GM21717 (cell line): ENCODE data around the gene ADAMTSL1.

Experiments
- ATAC-seq: cut with Tn5 transposase; IDR thresholded peaks from one replicate; pipeline ENCODE4 v1.9.1; 2021; ENCODE audit warnings: mild to moderate bottlenecking, moderate library complexity; ENCODE audit not compliant: unreplicated experiment

ADAMTSL1 gene

DNA sequence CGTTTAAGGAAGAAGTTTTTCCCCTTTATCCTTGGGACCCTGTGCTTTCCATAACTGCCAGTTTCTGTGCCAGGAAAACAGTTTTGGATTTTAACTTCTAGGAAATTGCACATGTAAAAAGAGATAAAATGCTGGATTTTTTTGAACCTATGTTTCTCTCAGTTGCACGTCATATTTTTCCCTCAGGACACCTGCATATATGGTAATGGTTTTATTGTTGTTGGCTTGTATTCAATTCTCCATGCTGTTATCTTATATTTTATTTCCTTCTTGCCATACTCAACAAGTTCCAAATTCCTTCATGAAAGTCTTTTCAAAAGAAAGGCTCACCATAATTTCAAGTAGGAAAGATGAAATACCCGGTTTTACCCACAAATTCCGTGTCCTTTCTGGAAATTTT, 7.9 kb upstream of the ADAMTSL1 start:
- no peak for ATAC-seq

GRCh38 chr9:18467696-18468095, 6.3 kb upstream of the ADAMTSL1 start:
- ATAC-seq, result no peak

DNA sequence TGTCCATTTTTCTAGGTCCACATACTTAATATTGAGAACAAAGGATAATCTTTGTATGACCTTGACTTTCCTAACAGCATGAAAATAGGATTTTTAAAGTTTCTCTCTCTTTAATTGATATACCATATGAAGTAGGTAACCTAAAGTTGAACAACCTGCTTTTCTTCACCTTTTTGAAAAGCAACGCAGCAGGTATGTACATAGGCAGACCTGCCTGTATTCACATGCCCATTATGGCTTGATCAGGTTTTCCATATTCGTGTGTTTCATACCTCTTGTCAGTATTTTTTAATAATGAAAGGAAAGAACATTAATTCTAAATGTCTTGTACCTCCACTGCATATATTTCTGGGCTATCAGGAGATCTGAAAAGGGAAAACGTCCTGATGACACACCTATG, 1.5 kb upstream of the ADAMTSL1 start:
- no peak for ATAC-seq

GRCh38 chr9:18472841-18473251, 1.1 kb upstream of the ADAMTSL1 start:
- ATAC-seq, result no peak

- ATAC-seq, result no peak
Observed at GRCh38 chr9:18474783-18475182, 830 bp downstream of the ADAMTSL1 start.

GRCh38 chr9:18477121-18477660, 3.2 kb downstream of the ADAMTSL1 start:
- ATAC-seq, result no peak

GRCh38 chr9:18477719-18478118, 3.8 kb downstream of the ADAMTSL1 start:
- no peak for ATAC-seq

- no peak for ATAC-seq
Observed at GRCh38 chr9:18478501-18479361, 4.8 kb downstream of the ADAMTSL1 start.

- ATAC-seq, result no peak
Observed at GRCh38 chr9:18479405-18479804, 5.5 kb downstream of the ADAMTSL1 start.

GRCh38 chr9:18480662-18481093, 6.7 kb downstream of the ADAMTSL1 start:
- no peak for ATAC-seq

- ATAC-seq, result no peak
Observed at GRCh38 chr9:18482371-18482770, 8.4 kb downstream of the ADAMTSL1 start.

- ATAC-seq, result no peak
Observed at GRCh38 chr9:18485714-18486113, 11.8 kb downstream of the ADAMTSL1 start.

GRCh38 chr9:18487611-18488010, 13.7 kb downstream of the ADAMTSL1 start:
- no peak for ATAC-seq

DNA sequence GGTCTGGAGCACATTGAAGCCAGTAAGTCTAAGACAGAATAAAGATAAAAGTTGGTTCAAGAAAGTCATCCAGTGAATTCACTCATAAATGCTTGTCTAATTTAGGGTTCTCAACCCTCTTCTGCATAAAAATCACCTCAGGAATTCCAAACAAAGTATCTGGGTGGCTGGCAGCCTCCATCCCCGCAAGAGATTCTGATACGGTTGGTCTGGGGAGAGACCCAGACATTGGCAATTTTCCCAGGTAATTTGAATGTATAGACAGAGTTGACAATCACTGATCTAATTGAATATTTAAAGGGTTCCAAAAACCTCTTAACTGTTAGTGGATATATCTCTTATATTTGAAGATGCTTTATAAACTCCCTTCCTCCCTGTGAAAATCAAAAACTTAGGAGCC, 14.9 kb downstream of the ADAMTSL1 start:
- no peak for ATAC-seq

- no peak for ATAC-seq
Observed at GRCh38 chr9:18489861-18490260, 15.9 kb downstream of the ADAMTSL1 start.

DNA sequence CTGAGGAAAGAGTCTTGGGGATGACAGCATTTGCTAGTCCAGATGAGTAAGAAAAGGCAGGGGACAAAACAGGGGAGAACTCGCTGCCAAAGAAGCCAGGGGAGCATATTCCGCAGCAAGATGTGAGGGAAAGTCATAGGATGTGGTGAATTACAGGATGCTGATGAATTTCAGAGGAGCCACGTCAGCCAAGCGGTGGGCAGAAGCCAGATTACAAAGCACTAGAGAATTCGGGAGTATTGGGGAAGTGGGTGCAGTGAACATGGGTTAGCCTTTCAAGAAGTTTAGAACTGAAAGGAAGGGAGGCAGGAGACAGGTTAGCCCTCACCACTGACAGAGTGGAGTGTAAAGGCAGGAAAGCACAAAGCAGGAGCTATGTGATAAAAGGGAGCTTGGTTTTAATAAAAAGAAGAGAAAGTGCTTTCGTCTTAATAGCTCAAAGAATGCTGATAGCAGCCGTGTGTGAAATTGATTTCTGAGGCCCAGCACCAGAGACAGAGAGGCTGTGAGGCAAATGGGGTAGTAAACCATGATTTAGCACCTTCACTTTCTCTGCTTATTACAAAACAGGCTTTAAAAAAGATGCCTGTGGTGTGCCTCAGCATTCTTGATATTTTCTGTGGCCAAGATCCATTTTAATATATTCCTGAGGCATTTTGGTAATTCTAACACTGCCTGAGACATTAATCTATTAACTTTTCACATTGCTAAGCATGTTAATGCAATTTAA, 16.9 kb downstream of the ADAMTSL1 start:
- no peak for ATAC-seq

DNA sequence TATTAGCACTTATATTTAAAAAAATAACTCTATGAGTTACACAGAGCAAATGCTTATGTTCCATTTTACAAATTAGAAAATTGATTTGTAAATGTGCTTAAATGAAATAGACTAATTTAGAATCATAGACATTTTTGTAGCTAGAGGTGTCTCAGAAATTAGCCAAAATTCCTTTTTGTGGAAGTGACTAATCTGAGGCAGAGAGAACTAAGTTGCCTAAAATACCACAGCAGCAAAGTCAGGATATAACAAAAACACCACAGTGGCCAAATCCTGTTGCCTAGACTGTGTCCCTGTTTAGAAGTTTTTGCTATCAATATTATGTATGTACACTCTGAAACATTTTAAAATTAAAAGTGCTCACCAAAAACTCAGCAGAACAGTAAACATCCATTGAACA, 18.7 kb downstream of the ADAMTSL1 start:
- ATAC-seq, result no peak

GRCh38 chr9:18493451-18493993, 19.6 kb downstream of the ADAMTSL1 start:
- ATAC-seq, result no peak

DNA sequence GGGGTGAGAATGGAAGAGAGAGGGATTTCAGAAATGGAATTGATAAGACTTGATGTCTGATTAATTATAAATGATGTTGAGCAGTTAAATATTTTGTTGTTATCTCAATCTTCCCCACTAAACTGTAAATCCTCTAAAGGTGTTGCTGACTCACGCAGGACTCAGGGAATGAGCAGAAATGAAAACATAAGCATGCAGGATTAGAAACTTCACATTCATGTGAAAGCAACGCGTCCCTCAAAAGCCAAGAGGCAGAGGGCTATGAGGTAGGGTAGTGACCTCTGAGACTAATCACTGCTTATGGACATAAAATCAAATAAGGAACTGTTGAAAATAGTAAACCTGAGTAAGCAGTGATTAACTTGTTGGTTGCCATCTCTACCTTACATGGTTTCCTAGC, 21.1 kb downstream of the ADAMTSL1 start:
- no peak for ATAC-seq

GRCh38 chr9:18496256-18497000, 22.5 kb downstream of the ADAMTSL1 start:
- no peak for ATAC-seq

- no peak for ATAC-seq
Observed at GRCh38 chr9:18499062-18499461, 25.1 kb downstream of the ADAMTSL1 start.
